Skin epidermis (tissue), 12 donors: ENCODE results near the gene GKN2.
"Not testable (repeated sequence)": the region's sequence is repeated elsewhere in the genome, so short reads cannot be mapped to it uniquely, and the experiment has no call there.

Experiments
- H3K27ac ChIP-seq, 21 experiments: fragments of 200-600 bp; sonication (generic) in 11 of 21; one replicate each; pipeline ENCODE4 v1.5.0; 2020; ENCODE audit warnings: mild to moderate bottlenecking in 3 of 21, inconsistent platforms in 2 of 21, moderate library complexity in 2 of 21
- H3K4me3 ChIP-seq, 7 experiments: fragments of 200-600 bp; sonication (generic) in 2 of 7; one replicate each; pipeline ENCODE4 v1.5.0; 2020; ENCODE audit warnings: inconsistent platforms in 2 of 7, mild to moderate bottlenecking in 2 of 7, moderate library complexity in 1 of 7

Gene GKN2

DNA sequence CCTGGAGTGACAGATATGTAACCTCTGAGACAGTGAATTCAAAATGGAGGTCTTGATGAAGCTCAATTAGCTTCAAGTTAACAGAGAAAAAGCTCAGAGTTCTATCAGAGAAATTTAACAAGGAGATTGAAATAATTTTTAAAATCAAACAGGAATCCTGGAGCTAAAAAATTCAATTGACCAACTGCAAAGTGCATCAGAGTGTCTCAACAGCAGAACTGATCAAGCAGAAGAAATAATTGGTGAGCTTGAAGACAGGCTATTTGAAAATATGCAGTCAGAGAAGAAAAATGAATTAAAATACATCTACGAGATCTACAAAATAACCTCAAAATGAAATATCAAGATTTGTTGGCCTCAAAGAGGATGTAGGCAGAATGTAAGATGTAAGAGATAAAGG, 51.1 kb downstream of the GKN2 start:
- no peak overlapping the region for H3K27ac ChIP-seq
- no peak overlapping the region for H3K4me3 ChIP-seq

DNA sequence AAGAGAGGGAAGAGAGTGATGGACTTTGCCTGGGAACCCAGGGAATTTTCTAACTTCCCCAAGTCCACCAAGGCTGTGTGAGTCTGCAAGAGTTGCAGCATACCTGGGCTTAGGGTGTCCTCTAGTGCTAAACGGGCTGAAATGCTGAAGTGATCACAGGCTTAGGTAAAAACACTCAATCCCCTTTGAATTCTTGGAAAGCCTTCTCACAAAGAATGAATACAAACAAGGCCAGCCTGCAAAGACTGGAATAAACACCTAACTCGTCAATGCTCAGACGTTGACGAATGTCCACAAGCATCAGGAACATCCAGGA, 51.5 kb downstream of the GKN2 start:
- H3K4me3 ChIP-seq = no peak overlapping the region
- no peak overlapping the region for H3K27ac ChIP-seq

DNA sequence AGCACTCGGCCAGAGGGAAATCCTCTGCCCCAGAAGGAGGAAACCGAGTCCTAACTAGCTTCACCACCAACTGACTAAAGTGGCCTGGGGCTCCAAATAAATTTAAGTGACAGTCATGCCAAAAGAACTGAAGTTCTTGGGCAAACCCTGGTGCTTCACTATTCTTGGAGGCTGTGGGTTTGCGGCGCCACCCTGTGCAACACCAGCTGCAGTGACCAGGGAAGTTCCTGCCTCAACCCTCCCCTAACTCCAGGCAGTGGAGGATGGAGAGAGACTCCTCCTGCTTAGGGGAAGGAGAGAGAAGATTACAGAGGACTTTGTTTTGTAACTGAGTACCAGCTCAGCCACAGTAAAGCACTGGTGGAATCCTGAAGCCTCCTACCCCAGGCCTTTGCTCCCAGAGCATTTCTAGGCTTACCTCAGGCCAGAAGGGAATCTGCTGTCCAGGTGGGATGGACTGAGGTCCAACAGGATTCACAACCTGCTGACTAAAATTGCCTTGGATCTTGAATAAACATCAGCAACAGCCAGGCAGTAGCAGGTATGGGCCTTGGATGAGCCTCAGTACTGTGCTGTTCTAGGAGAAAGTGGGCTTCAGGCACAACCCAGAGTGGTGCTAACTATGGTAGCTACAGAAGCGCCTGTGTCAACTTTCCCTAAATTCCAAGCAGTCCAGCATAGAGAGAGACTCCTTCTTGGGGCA, 52.0 kb downstream of the GKN2 start:
- Histone ChIP-seq H3K4me3 (no peak overlapping the region), H3K27ac (no peak overlapping the region)

DNA sequence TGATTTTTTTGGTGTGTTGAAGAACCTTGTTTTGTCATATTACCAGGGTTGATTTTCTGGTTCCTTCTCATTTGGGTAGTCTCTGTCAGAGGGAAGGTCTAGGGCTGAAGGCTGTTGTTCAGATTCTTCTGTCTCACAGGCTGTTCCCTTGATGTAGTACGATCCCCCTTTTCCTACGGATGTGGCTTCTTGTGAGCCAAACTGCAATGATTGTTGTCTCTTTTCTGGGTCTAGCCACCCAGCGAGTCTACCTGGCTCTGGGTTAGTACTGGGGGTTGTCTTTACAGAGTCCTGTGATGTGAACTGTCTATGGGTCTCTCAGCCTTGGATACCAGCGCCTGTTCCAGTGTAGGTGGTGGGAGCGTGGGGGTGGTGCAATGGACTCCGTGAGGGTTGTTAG, 56.7 kb downstream of the GKN2 start:
- not testable (repeated sequence) for H3K4me3 ChIP-seq, H3K27ac ChIP-seq
